Hepatocyte (in vitro differentiated cells): ENCODE results near the gene NUDT22.

Experiments used
- EZH2 ChIP-seq: fragments of 200-600 bp; sonication (generic); IDR thresholded peaks from 2 replicates; pipeline ENCODE4 v1.6.1; 2016; ENCODE audit warnings: antibody characterized with exemption, mild to moderate bottlenecking, borderline replicate concordance
- EZH2phosphoT487 ChIP-seq: fragments of 200-600 bp; sonication (generic); IDR thresholded peaks from one replicate; pipeline ENCODE4 v1.6.1; 2018; ENCODE audit warnings: antibody characterized with exemption, mild to moderate bottlenecking, low read depth, moderate library complexity; ENCODE audit not compliant: unreplicated experiment, severe bottlenecking
- TF ChIP-seq, protein P1 (sequence below): fragments of 200-600 bp; sonication (generic); IDR thresholded peaks from 2 replicates; pipeline ENCODE4 v1.5.1; 2016; ENCODE audit warnings: antibody characterized with exemption, mild to moderate bottlenecking; ENCODE audit not compliant: poor library complexity

GRCh38 chr11:64249563-64250414, 23.7 kb downstream of the NUDT22 start:
- TF ChIP-seq, protein P1, sequence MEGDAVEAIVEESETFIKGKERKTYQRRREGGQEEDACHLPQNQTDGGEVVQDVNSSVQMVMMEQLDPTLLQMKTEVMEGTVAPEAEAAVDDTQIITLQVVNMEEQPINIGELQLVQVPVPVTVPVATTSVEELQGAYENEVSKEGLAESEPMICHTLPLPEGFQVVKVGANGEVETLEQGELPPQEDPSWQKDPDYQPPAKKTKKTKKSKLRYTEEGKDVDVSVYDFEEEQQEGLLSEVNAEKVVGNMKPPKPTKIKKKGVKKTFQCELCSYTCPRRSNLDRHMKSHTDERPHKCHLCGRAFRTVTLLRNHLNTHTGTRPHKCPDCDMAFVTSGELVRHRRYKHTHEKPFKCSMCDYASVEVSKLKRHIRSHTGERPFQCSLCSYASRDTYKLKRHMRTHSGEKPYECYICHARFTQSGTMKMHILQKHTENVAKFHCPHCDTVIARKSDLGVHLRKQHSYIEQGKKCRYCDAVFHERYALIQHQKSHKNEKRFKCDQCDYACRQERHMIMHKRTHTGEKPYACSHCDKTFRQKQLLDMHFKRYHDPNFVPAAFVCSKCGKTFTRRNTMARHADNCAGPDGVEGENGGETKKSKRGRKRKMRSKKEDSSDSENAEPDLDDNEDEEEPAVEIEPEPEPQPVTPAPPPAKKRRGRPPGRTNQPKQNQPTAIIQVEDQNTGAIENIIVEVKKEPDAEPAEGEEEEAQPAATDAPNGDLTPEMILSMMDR, result no peak
- TF ChIP-seq EZH2 (no peak), EZH2phosphoT487 (no peak)
